SU-DHL-6 (cell line): ENCODE measurements around the gene STN1.

Source experiments
- H2AFZ ChIP-seq: fragments of 200-600 bp; sonication (generic); 2 replicates; pipeline ENCODE4 v1.6.1; 2014; ENCODE audit warnings: low read depth, mild to moderate bottlenecking, moderate library complexity, mixed read lengths, antibody characterized with exemption, low read length; ENCODE audit not compliant: severe bottlenecking
- H3F3A ChIP-seq: fragments of 200-600 bp; shearing (Covaris generic); 2 replicates; pipeline ENCODE4 v1.6.0; 2016; ENCODE audit warnings: antibody characterized with exemption, mild to moderate bottlenecking; ENCODE audit not compliant: insufficient read depth
- H3K27ac ChIP-seq: fragments of 200-600 bp; sonication (generic); 2 replicates; pipeline ENCODE4 v1.5.1; 2016; ENCODE audit warnings: low read depth, mild to moderate bottlenecking, low read length, moderate library complexity, mixed read lengths
- H3K27me3 ChIP-seq: fragments of 200-600 bp; sonication (generic), shearing (Covaris generic); 2 replicates; pipeline ENCODE4 v1.6.0; 2014; ENCODE audit warnings: mild to moderate bottlenecking, low read length
- H3K36me3 ChIP-seq: fragments of 200-600 bp; sonication (generic); 2 replicates; pipeline ENCODE4 v1.6.1; 2014; ENCODE audit warnings: mild to moderate bottlenecking, low read length, mixed read lengths
- H3K4me2 ChIP-seq: fragments of 300-600, 200-600 bp; shearing (Covaris generic), sonication (generic); 2 replicates; pipeline ENCODE4 v1.6.0; 2014; ENCODE audit warnings: low read length, low read depth, mild to moderate bottlenecking; ENCODE audit not compliant: poor library complexity, severe bottlenecking
- H3K4me3 ChIP-seq: fragments of 200-600 bp; sonication (generic); 2 replicates; pipeline ENCODE4 v1.5.1; 2014; ENCODE audit warnings: antibody characterized with exemption, low read length, mild to moderate bottlenecking, mixed read lengths; ENCODE audit not compliant: insufficient read depth, poor library complexity, severe bottlenecking
- H3K79me2 ChIP-seq: fragments of 200-600 bp; sonication (generic); 2 replicates; pipeline ENCODE4 v1.6.1; 2014; ENCODE audit warnings: mild to moderate bottlenecking, low read length, moderate library complexity; ENCODE audit not compliant: insufficient read depth
- H3K9ac ChIP-seq: fragments of 200-600 bp; sonication (generic); 2 replicates; pipeline ENCODE4 v1.7.0; 2014; ENCODE audit warnings: mild to moderate bottlenecking, low read length
- H3K9me2 ChIP-seq: fragments of 200-600 bp; sonication (generic); replicated peaks from 2 replicates; pipeline ENCODE4 v1.6.1; 2014; ENCODE audit warnings: low read length; ENCODE audit not compliant: insufficient read depth
- H3K9me3 ChIP-seq: fragments of 200-600 bp; sonication (generic); 2 replicates; pipeline ENCODE4 v1.6.1; 2014; ENCODE audit warnings: low read length, mixed read lengths; ENCODE audit not compliant: insufficient read depth
- H4K20me1 ChIP-seq: fragments of 200-600 bp; sonication (generic); 2 replicates; pipeline ENCODE4 v1.6.1; 2014; ENCODE audit warnings: low read depth, mild to moderate bottlenecking, antibody characterized with exemption, low read length, moderate library complexity, mixed read lengths
- EZH2phosphoT487 ChIP-seq: fragments of 200-600 bp; sonication (generic), shearing (Covaris generic); conservative IDR thresholded peaks from 2 replicates; pipeline ENCODE4 v1.6.1; 2018; ENCODE audit warnings: mild to moderate bottlenecking, antibody characterized with exemption, low read length, moderate library complexity, mixed read lengths
- TF ChIP-seq, protein P1 (sequence below): fragments of 200-600 bp; sonication (generic); IDR thresholded peaks from one replicate; pipeline ENCODE4 v1.5.1; 2017; ENCODE audit warnings: antibody characterized with exemption, mild to moderate bottlenecking, low read length, moderate library complexity; ENCODE audit not compliant: insufficient read depth, poor library complexity, severe bottlenecking

STN1 gene

DNA sequence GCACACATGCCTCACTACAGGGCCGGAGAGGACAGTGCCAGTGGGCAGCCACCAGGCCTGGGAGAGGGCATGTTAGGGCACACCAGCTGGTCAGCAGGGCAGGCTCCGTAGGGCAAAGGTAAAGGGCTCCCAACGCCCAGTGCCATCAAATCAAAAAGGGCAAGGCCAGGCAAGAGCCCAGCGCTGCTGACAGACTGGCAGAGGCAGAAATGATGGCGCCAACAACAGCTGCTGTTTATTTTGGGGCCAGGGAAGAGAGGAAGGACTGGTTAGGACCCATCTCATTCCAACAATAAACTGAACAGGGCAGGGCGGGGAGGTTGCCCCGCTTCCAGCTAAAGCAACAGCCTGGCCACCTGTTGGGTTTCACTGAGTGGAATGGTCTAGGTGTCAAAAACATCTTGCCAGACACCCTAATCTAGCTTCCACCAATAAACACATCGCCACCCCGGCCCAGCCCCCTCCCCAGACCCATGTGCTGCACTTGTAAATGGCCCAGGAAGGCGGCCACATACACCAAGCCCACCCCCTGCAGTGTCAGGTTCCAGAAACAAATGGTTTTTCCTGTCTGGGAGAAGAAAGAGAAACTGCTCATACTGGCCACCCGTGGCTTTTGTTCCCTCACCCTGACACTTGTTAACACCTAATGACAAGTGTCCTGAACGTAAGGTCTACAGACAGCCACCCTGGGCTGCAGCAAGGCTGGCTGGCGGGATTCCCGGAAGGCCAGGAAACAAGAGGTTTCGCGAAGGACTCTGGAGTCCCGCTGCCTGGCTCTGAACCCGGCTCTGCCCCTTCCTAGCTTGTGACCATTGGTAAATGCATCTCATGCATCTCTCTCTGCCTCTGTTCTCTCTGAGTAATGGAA lies 77.9 kb downstream of the STN1 start:
- Histone ChIP-seq H3K9ac (no peak overlapping the region), H2AFZ (no peak overlapping the region), H3K79me2 (no peaks in the 10 kb centered on the region), H3K4me3 (no peak overlapping the region), H3F3A (no peaks in the 10 kb centered on the region), H3K36me3 (no peaks in the 10 kb centered on the region), H3K27ac (no peak overlapping the region), H3K9me2 (no peaks in the 10 kb centered on the region), H3K27me3 (no peaks in the 10 kb centered on the region), H3K4me2 (no peak overlapping the region), H3K9me3 (no peaks in the 10 kb centered on the region), H4K20me1 (no peaks in the 10 kb centered on the region)
- TF ChIP-seq, protein P1, sequence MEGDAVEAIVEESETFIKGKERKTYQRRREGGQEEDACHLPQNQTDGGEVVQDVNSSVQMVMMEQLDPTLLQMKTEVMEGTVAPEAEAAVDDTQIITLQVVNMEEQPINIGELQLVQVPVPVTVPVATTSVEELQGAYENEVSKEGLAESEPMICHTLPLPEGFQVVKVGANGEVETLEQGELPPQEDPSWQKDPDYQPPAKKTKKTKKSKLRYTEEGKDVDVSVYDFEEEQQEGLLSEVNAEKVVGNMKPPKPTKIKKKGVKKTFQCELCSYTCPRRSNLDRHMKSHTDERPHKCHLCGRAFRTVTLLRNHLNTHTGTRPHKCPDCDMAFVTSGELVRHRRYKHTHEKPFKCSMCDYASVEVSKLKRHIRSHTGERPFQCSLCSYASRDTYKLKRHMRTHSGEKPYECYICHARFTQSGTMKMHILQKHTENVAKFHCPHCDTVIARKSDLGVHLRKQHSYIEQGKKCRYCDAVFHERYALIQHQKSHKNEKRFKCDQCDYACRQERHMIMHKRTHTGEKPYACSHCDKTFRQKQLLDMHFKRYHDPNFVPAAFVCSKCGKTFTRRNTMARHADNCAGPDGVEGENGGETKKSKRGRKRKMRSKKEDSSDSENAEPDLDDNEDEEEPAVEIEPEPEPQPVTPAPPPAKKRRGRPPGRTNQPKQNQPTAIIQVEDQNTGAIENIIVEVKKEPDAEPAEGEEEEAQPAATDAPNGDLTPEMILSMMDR: no peak

DNA sequence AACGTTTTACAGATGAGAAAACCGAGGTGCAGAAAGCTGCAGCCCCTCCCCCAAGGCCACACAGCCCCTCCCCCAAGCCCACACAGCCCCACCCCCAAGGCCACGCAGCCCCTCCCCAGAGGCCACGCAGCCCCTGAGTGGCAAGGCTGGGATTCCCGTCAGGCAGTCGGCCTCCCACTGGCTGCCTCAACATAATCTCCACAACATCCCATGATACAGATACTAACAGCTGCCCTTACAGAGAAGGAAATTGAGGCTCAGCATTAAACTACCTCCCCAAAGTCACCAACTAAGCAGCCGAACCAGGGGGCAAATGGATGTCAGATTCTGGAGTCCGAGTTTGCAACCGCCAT lies 78.5 kb downstream of the STN1 start:
- Histone ChIP-seq H3K9ac (no peak overlapping the region), H2AFZ (no peak overlapping the region), H3K4me2 (no peak overlapping the region), H3K79me2 (no peaks in the 10 kb centered on the region), H3K9me2 (no peaks in the 10 kb centered on the region), H4K20me1 (no peaks in the 10 kb centered on the region), H3K27ac (no peak overlapping the region), H3F3A (no peaks in the 10 kb centered on the region), H3K9me3 (no peaks in the 10 kb centered on the region), H3K4me3 (no peak overlapping the region), H3K27me3 (no peaks in the 10 kb centered on the region), H3K36me3 (no peaks in the 10 kb centered on the region)
- TF ChIP-seq EZH2phosphoT487: no peak
- TF ChIP-seq, protein P1: no peak

- no peaks in the 10 kb centered on the region for H3K9me2 ChIP-seq
- H3K79me2 ChIP-seq: no peaks in the 10 kb centered on the region
- no peaks in the 10 kb centered on the region for H3K36me3 ChIP-seq
- H3K27me3 ChIP-seq: no peaks in the 10 kb centered on the region
- no peak for TF ChIP-seq EZH2phosphoT487
- TF ChIP-seq, protein P1: no peak
- H3K9ac ChIP-seq: no peak overlapping the region
- H3K27ac ChIP-seq: no peak overlapping the region
- no peaks in the 10 kb centered on the region for H4K20me1 ChIP-seq
- no peak overlapping the region for H3K4me2 ChIP-seq
- no peaks in the 10 kb centered on the region for H3F3A ChIP-seq
- no peak overlapping the region for H3K4me3 ChIP-seq
- H2AFZ ChIP-seq: no peak overlapping the region
- no peaks in the 10 kb centered on the region for H3K9me3 ChIP-seq
Observed at GRCh38 chr10:103838862-103839518, 79.0 kb downstream of the STN1 start.
